GM12872 (cell line): Measurements from ENCODE around the gene ABHD17B.

Experiments used
- TF ChIP-seq, protein P1 (sequence below): IDR thresholded peaks from 3 replicates; pipeline ENCODE4 v1.5.1; 2011; ENCODE audit warnings: low read depth, mild to moderate bottlenecking, low read length, moderate library complexity; ENCODE audit not compliant: insufficient read depth

The ABHD17B gene

DNA sequence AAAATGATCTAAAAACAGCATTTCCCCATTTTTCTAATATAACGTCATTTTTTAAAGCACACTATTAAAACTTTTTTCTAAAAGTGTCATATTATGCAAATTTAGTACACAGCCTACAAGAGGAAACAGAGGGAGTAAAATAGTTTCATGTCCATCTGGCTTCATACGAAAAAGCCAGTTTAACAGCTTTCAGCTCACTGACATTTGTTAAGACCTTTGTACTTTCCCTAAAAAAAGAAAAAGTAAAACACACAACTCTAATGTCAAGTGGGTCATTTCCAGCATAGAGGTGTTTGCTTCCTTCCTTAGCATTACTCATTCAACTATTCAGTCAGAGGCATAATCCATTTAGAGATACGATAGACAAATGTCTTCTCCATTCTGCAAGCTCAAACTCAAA, 49.4 kb downstream of the ABHD17B start:
- TF ChIP-seq, protein P1, sequence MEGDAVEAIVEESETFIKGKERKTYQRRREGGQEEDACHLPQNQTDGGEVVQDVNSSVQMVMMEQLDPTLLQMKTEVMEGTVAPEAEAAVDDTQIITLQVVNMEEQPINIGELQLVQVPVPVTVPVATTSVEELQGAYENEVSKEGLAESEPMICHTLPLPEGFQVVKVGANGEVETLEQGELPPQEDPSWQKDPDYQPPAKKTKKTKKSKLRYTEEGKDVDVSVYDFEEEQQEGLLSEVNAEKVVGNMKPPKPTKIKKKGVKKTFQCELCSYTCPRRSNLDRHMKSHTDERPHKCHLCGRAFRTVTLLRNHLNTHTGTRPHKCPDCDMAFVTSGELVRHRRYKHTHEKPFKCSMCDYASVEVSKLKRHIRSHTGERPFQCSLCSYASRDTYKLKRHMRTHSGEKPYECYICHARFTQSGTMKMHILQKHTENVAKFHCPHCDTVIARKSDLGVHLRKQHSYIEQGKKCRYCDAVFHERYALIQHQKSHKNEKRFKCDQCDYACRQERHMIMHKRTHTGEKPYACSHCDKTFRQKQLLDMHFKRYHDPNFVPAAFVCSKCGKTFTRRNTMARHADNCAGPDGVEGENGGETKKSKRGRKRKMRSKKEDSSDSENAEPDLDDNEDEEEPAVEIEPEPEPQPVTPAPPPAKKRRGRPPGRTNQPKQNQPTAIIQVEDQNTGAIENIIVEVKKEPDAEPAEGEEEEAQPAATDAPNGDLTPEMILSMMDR = no peak

DNA sequence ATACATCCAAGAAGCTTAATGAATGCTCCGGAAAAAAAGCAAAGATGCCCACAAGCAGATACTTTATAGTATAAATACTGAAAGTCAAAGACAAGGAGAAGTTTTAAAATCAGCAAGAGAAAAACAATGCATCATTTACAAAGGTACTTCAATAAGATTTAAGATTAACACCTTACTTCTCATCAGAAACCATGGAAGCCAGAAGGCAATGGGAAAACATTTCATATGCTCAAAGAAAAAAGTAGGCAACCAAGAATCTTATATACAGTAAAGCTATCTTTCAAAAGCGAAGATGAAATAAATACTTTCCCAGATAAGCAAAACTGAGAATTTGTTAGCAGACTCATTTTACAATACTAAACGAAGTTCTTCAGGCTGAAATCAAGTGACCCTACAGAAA, 51.1 kb downstream of the ABHD17B start:
- TF ChIP-seq, protein P1 = no peak

DNA sequence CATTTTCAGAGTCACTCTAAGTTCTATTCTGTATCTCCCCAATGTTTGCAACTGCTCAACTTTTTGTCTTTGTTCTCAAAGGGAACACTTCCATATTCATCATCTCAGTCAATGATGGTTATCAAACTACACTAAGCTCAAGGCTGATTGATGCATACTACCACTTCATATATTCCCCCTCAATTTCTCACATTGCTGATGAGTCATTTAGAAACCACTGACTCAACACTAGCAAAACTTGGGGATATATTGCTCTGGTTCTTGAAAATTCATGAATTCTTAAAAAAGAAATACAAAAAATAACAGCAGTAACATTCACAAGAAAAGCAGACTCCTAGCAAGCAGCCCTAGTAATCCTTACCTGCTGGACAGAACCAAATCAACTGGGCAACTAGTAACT, 52.2 kb downstream of the ABHD17B start:
- TF ChIP-seq, protein P1 = no peak

DNA sequence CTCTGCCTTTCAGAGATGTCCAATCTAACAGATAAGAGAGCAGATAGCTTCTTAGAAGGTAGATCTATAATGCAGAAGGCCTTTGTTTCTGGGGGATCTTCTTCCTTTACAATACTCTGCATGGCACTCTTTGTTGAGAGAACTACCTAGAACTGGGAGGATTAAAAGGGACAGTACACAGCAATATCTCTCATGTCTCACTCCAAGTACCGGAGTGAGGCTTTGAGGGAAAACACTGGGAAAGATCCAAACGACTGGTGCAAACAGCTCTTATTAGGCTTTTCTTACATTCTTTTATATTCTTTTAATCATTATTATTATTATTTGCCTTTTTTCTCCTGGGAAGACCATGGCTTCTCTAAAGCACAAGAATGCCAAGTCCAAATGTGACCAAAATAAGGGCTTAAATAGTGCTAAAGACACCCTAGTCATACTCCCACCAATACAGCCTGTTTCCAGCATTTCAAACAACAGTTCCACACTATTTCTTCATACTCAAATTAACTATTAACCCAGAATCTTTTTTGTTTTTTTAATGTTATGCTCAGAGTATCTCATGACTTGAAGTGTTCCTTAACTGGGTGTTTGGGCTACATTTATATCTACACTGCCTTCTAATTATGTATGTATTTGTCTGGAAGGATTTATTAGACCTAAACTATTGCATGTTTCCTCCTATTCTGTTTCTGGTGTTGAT, 52.7 kb downstream of the ABHD17B start:
- TF ChIP-seq, protein P1 = no peak

GRCh38 chr9:71857159-71857558, 53.8 kb downstream of the ABHD17B start:
- TF ChIP-seq, protein P1 = no peak

GRCh38 chr9:71854811-71855210, 56.2 kb downstream of the ABHD17B start:
- TF ChIP-seq, protein P1 = no peak

DNA sequence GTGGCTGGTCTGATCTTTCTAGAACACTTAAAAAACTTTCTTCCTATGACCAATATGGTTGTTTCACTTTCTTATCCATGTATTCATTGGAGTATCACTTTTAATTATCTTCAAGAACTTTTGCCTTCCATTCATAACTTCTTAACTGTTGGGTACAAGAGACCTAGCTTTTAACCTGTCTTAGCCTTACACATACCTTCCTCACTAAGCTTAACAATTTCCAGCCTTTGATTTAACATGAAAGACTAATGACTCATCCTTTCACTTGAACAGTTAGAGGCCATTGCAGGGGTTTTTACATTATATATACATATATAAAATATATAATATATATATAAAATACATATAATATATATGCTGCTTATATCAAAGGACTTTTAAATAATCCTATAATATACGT, 57.9 kb downstream of the ABHD17B start:
- TF ChIP-seq, protein P1 = no peak
